Rectal smooth muscle tissue (tissue), 1 donor: ENCODE measurements around the gene ABCC9.
"Not testable (repeated sequence)": the region's sequence is repeated elsewhere in the genome, so short reads cannot be mapped to it uniquely, and the experiment has no call there.

ENCODE experiments used
- H3K27ac ChIP-seq: one replicate; pipeline ENCODE4 v1.7.0; 2013; ENCODE audit warnings: low read depth, low read length, inconsistent platforms
- H3K27me3 ChIP-seq: one replicate; pipeline ENCODE4 v1.7.0; 2013; ENCODE audit warnings: low read length; ENCODE audit not compliant: control insufficient read depth, insufficient read depth
- H3K36me3 ChIP-seq: one replicate; pipeline ENCODE4 v1.7.0; 2013; ENCODE audit warnings: low read length; ENCODE audit not compliant: control insufficient read depth, insufficient read depth
- H3K4me1 ChIP-seq: one replicate; pipeline ENCODE4 v1.7.0; 2013; ENCODE audit warnings: low read length; ENCODE audit not compliant: control insufficient read depth, insufficient read depth
- H3K4me3 ChIP-seq: one replicate; pipeline ENCODE4 v1.7.0; 2013; ENCODE audit warnings: low read length
- H3K9ac ChIP-seq: one replicate; pipeline ENCODE4 v1.7.0; 2013; ENCODE audit warnings: low read length

The ABCC9 gene

GRCh38 chr12:21819678-21820077, 121.5 kb downstream of the ABCC9 start:
- Histone ChIP-seq H3K4me3 (no peak overlapping the region), H3K4me1 (peaks cover 5% of the 10 kb centered on the region), H3K36me3 (no peaks in the 10 kb centered on the region), H3K27ac (no peak overlapping the region), H3K9ac (no peak overlapping the region), H3K27me3 (no peaks in the 10 kb centered on the region)

GRCh38 chr12:21819236-21819635, 122.0 kb downstream of the ABCC9 start:
- peaks cover 5% of the 10 kb centered on the region for H3K4me1 ChIP-seq
- H3K27ac ChIP-seq: no peak overlapping the region
- no peaks in the 10 kb centered on the region for H3K27me3 ChIP-seq
- no peak overlapping the region for H3K4me3 ChIP-seq
- H3K36me3 ChIP-seq: no peaks in the 10 kb centered on the region
- H3K9ac ChIP-seq: no peak overlapping the region

- Histone ChIP-seq H3K27me3 (no peaks in the 10 kb centered on the region), H3K9ac (no peak overlapping the region), H3K4me3 (no peak overlapping the region), H3K27ac (no peak overlapping the region), H3K4me1 (peaks cover 5% of the 10 kb centered on the region), H3K36me3 (no peaks in the 10 kb centered on the region)
These were observed 122.6 kb downstream of the ABCC9 start for GRCh38 chr12:21818627-21819026.

GRCh38 chr12:21815306-21816062, 125.7 kb downstream of the ABCC9 start:
- H3K27ac ChIP-seq: no peak overlapping the region
- H3K4me3 ChIP-seq: no peak overlapping the region
- no peaks in the 10 kb centered on the region for H3K36me3 ChIP-seq
- no peaks in the 10 kb centered on the region for H3K27me3 ChIP-seq
- H3K4me1 ChIP-seq: peaks cover 5% of the 10 kb centered on the region
- H3K9ac ChIP-seq: no peak overlapping the region

- Histone ChIP-seq H3K27ac (no peak overlapping the region), H3K9ac (no peak overlapping the region), H3K4me1 (peaks cover 5% of the 10 kb centered on the region), H3K36me3 (no peaks in the 10 kb centered on the region), H3K27me3 (no peaks in the 10 kb centered on the region), H3K4me3 (no peak overlapping the region)
These were observed 126.4 kb downstream of the ABCC9 start for GRCh38 chr12:21814814-21815213.

GRCh38 chr12:21814327-21814726, 126.9 kb downstream of the ABCC9 start:
- Histone ChIP-seq H3K27me3 (no peaks in the 10 kb centered on the region), H3K9ac (no peak overlapping the region), H3K27ac (no peak overlapping the region), H3K36me3 (no peaks in the 10 kb centered on the region), H3K4me1 (peaks cover 1% of the 10 kb centered on the region), H3K4me3 (no peak overlapping the region)

GRCh38 chr12:21813751-21814150, 127.5 kb downstream of the ABCC9 start:
- Histone ChIP-seq H3K4me3 (no peak overlapping the region), H3K27me3 (no peaks in the 10 kb centered on the region), H3K4me1 (no peaks in the 10 kb centered on the region), H3K36me3 (no peaks in the 10 kb centered on the region), H3K27ac (no peak overlapping the region), H3K9ac (no peak overlapping the region)

GRCh38 chr12:21813125-21813524, 128.1 kb downstream of the ABCC9 start:
- H3K27ac ChIP-seq: no peak overlapping the region
- H3K27me3 ChIP-seq: no peaks in the 10 kb centered on the region
- no peak overlapping the region for H3K4me3 ChIP-seq
- no peaks in the 10 kb centered on the region for H3K4me1 ChIP-seq
- H3K9ac ChIP-seq: no peak overlapping the region
- no peaks in the 10 kb centered on the region for H3K36me3 ChIP-seq

- not testable (repeated sequence) for H3K27me3 ChIP-seq, H3K9ac ChIP-seq, H3K4me1 ChIP-seq, H3K4me3 ChIP-seq, H3K27ac ChIP-seq, H3K36me3 ChIP-seq
These were observed 128.9 kb downstream of the ABCC9 start for GRCh38 chr12:21812340-21812739.

GRCh38 chr12:21809100-21809499, 132.1 kb downstream of the ABCC9 start:
- Histone ChIP-seq H3K9ac (no peak overlapping the region), H3K4me3 (no peak overlapping the region), H3K27me3 (no peaks in the 10 kb centered on the region), H3K36me3 (no peaks in the 10 kb centered on the region), H3K27ac (no peak overlapping the region), H3K4me1 (no peaks in the 10 kb centered on the region)

- H3K4me1 ChIP-seq: no peaks in the 10 kb centered on the region
- H3K4me3 ChIP-seq: no peak overlapping the region
- H3K27ac ChIP-seq: no peak overlapping the region
- no peaks in the 10 kb centered on the region for H3K36me3 ChIP-seq
- no peak overlapping the region for H3K9ac ChIP-seq
- H3K27me3 ChIP-seq: no peaks in the 10 kb centered on the region
These were observed 135.0 kb downstream of the ABCC9 start for GRCh38 chr12:21806255-21806654.

GRCh38 chr12:21801522-21802288, 139.5 kb downstream of the ABCC9 start:
- no peak overlapping the region for H3K4me3 ChIP-seq
- H3K27ac ChIP-seq: no peak overlapping the region
- no peaks in the 10 kb centered on the region for H3K36me3 ChIP-seq
- no peak overlapping the region for H3K9ac ChIP-seq
- H3K27me3 ChIP-seq: no peaks in the 10 kb centered on the region
- no peaks in the 10 kb centered on the region for H3K4me1 ChIP-seq

GRCh38 chr12:21800011-21800410, 141.2 kb downstream of the ABCC9 start:
- no peak overlapping the region for H3K4me3 ChIP-seq
- no peak overlapping the region for H3K9ac ChIP-seq
- no peak overlapping the region for H3K27ac ChIP-seq
- H3K27me3 ChIP-seq: no peaks in the 10 kb centered on the region
- H3K4me1 ChIP-seq: no peaks in the 10 kb centered on the region
- H3K36me3 ChIP-seq: no peaks in the 10 kb centered on the region
